ENCODE results near the gene CTNNA3. TPM values are rescaled to one million over a fixed set of nuclear protein-coding genes. Genes with fewer than 3 reads are reported as not detected.
"Not testable (repeated sequence)": the region's sequence is repeated elsewhere in the genome, so short reads cannot be mapped to it uniquely, and the experiment has no call there.

The CTNNA3 gene
- total RNA-seq, 1 experiment from 2014 or later = 0.02 TPM

DNA sequence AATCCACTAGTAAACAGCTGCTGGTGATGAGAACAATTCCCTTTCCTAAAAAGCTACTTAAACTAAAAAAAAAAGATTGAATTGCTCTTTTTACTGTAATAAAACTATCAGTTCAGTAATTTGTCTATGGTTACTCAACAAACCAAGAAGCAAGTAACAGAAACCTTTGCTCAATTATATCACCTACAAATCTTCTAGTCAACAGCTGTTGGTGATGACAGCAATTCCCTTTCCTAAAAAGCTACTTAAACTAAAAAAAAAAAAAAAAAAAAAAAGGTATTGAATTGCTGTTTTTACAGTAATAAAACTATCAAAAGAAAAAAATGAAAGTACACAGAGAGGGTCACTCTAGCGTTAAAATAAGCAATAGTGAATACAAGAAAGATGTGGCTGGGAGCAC lies 158.1 kb downstream of the CTNNA3 start:
- Mint-ChIP-seq H3K4me1 (ENCODE audit: insufficient read depth, unreplicated experiment) (no peaks in the 10 kb centered on the region), H3K27ac (ENCODE audit: low read depth, unreplicated experiment) (no peak overlapping the region), H3K4me3 (ENCODE audit: unreplicated experiment) (no peak overlapping the region), H3K27me3 (ENCODE audit: insufficient read depth, unreplicated experiment) (peaks cover 51% of the 10 kb centered on the region), H3K9me3 (ENCODE audit: unreplicated experiment) (no peaks in the 10 kb centered on the region), H3K36me3 (ENCODE audit: insufficient read depth, unreplicated experiment) (no peaks in the 10 kb centered on the region)
- ChIA-PET CTCF (interaction anchor here (1.2 to 1.3 kb wide), 2 partner anchors 16 to 242 kb away, joined by 3 read pairs; no protein-coding TSS in a partner anchor), POLR2A (no interaction called here)
- no peak for DNase-seq (ENCODE audit: unreplicated experiment)
- TF ChIP-seq, protein P1, sequence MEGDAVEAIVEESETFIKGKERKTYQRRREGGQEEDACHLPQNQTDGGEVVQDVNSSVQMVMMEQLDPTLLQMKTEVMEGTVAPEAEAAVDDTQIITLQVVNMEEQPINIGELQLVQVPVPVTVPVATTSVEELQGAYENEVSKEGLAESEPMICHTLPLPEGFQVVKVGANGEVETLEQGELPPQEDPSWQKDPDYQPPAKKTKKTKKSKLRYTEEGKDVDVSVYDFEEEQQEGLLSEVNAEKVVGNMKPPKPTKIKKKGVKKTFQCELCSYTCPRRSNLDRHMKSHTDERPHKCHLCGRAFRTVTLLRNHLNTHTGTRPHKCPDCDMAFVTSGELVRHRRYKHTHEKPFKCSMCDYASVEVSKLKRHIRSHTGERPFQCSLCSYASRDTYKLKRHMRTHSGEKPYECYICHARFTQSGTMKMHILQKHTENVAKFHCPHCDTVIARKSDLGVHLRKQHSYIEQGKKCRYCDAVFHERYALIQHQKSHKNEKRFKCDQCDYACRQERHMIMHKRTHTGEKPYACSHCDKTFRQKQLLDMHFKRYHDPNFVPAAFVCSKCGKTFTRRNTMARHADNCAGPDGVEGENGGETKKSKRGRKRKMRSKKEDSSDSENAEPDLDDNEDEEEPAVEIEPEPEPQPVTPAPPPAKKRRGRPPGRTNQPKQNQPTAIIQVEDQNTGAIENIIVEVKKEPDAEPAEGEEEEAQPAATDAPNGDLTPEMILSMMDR (IDR thresholded peaks at IDR 0.05; ENCODE audit: unreplicated experiment) = no peak
- intact Hi-C loops (cut with micrococcal nuclease) = no loop called here
- BruUV-seq (replicated peaks) = no TSS peak

DNA sequence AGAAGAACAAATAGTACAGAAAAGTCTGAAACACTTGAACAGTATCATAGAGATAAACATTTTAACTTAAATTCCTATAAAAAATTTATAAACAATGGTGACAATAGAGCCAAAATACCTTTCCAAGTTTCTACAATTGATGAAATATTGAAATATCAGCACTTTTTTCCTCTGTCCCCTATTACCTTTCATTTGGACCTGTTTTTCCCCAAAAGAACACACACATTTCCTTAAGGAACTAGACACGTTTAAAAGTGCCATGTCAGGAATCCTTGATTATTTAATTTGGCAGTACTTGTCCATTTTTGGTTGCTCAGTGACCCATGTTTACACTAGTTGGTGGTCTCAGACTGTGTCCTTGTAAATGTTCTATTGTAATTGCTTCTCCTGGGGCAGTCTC lies 162.6 kb downstream of the CTNNA3 start:
- Mint-ChIP-seq H3K27ac (ENCODE audit: low read depth, unreplicated experiment) (no peak overlapping the region), H3K9me3 (ENCODE audit: unreplicated experiment) (no peaks in the 10 kb centered on the region), H3K27me3 (ENCODE audit: insufficient read depth, unreplicated experiment) (peaks cover 45% of the 10 kb centered on the region), H3K4me3 (ENCODE audit: unreplicated experiment) (no peak overlapping the region), H3K36me3 (ENCODE audit: insufficient read depth, unreplicated experiment) (no peaks in the 10 kb centered on the region), H3K4me1 (ENCODE audit: insufficient read depth, unreplicated experiment) (no peaks in the 10 kb centered on the region)
- ChIA-PET CTCF (interaction anchor here (3.9 kb wide), 1 partner anchor 12 kb away, joined by 19 read pairs; no protein-coding TSS in a partner anchor), POLR2A (no interaction called here)
- no TSS peak for BruUV-seq (replicated peaks)
- TF ChIP-seq, protein P1 (IDR thresholded peaks at IDR 0.05; ENCODE audit: unreplicated experiment) = no peak
- intact Hi-C loops (cut with micrococcal nuclease) = no loop called here
- DNase-seq (ENCODE audit: unreplicated experiment) = no peak

DNA sequence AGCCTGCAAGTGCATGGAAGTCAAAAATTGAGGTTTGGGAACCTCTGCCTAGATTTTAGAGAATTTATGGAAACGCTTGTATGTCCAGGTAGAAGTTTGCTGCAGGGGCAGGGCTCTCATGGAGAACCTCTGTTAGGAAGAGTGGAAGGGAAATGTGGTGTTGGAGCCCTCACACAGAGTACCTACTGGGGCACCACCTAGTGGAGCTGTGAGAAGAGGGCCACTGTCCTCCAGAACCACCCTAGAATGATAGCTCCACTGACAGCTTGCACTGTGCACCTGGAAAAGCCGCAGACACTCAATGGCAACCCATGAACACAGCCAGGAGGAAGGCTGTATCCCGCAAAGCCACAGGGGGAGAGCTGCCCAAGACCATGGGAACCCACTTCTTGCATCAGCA lies 165.0 kb downstream of the CTNNA3 start:
- DNase-seq (ENCODE audit: unreplicated experiment); intact Hi-C loops (cut with micrococcal nuclease): not testable (repeated sequence)
- CTCF ChIA-PET = interaction anchor here (1.7 kb wide), 1 partner anchor 249 kb away, joined by 5 read pairs; no protein-coding TSS in a partner anchor

DNA sequence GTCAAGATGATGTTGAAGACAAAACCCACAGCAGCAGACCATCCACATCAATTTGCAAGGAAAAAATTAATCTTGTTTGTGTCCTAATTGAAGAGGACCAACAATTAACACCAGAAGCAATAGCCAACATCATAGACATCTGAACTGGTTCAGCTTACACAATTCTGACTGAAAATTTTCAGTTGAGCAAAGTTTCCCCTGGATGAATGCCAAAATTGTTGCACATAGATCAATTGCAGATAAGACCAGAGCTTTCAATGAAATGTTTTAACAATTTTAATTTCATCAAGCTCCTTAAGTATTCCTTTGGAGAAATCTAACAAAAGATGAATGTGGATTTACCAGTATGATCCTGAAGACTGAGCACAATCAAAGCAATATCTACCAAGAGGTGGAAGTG lies 168.6 kb downstream of the CTNNA3 start:
- BruUV-seq (replicated peaks) = no TSS peak
- no peaks in the 10 kb centered on the region for H3K9me3 Mint-ChIP-seq (ENCODE audit: unreplicated experiment)
- no peaks in the 10 kb centered on the region for H3K36me3 Mint-ChIP-seq (ENCODE audit: insufficient read depth, unreplicated experiment)
- peaks cover 30% of the 10 kb centered on the region for H3K27me3 Mint-ChIP-seq (ENCODE audit: insufficient read depth, unreplicated experiment)
- ChIA-PET CTCF (no interaction called here), POLR2A (no interaction called here)
- TF ChIP-seq, protein P1 (IDR thresholded peaks at IDR 0.05; ENCODE audit: unreplicated experiment) = no peak
- H3K27ac Mint-ChIP-seq (ENCODE audit: low read depth, unreplicated experiment) = no peak overlapping the region
- H3K4me3 Mint-ChIP-seq (ENCODE audit: unreplicated experiment) = no peak overlapping the region
- intact Hi-C loops (cut with micrococcal nuclease) = no loop called here
- DNase-seq (ENCODE audit: unreplicated experiment) = no peak
- H3K4me1 Mint-ChIP-seq (ENCODE audit: insufficient read depth, unreplicated experiment) = no peaks in the 10 kb centered on the region

More for the DNA sequence above, 165.0 kb downstream of the CTNNA3 start:
- BruUV-seq (replicated peaks); H3K27ac Mint-ChIP-seq (ENCODE audit: low read depth, unreplicated experiment); H3K4me3 Mint-ChIP-seq (ENCODE audit: unreplicated experiment); H3K4me1 Mint-ChIP-seq (ENCODE audit: insufficient read depth, unreplicated experiment); H3K36me3 Mint-ChIP-seq (ENCODE audit: insufficient read depth, unreplicated experiment); H3K9me3 Mint-ChIP-seq (ENCODE audit: unreplicated experiment): not testable (repeated sequence)
- peaks cover 38% of the 10 kb centered on the region for H3K27me3 Mint-ChIP-seq (ENCODE audit: insufficient read depth, unreplicated experiment)
- POLR2A ChIA-PET = interaction anchor here (0.6 kb wide), 1 partner anchor 1600 kb away, joined by 4 read pairs; no protein-coding TSS in a partner anchor

DNA sequence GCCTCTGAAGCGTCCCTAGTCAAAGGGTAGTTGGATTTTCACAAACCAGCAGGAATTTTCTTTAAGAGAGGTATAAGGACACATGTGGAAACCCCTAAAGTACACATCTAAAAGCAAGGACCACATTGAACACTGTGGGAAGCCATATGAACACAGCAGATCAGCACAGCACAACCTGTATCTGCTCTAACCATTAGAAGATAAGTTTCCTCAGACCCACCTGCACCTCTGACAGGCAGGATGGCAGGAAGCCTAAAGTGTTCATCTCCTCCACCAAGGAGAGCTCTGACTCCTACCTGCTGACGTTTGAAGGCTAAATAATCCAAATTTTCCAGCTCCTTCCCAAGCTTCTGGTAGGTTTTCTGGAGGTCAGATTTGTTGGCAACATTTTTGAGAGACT lies 174.4 kb downstream of the CTNNA3 start:
- H3K4me1 Mint-ChIP-seq (ENCODE audit: insufficient read depth, unreplicated experiment) = no peaks in the 10 kb centered on the region
- no peaks in the 10 kb centered on the region for H3K9me3 Mint-ChIP-seq (ENCODE audit: unreplicated experiment)
- no peak for DNase-seq (ENCODE audit: unreplicated experiment)
- H3K27ac Mint-ChIP-seq (ENCODE audit: low read depth, unreplicated experiment) = no peak overlapping the region
- TF ChIP-seq, protein P1 (IDR thresholded peaks at IDR 0.05; ENCODE audit: unreplicated experiment) = no peak
- POLR2A ChIA-PET = no interaction called here
- CTCF ChIA-PET = interaction anchor here (0.5 to 3.6 kb wide), 22 partner anchors 11 to 807 kb away, joined by 3 to 19 read pairs (median 4); no protein-coding TSS in a partner anchor
- H3K27me3 Mint-ChIP-seq (ENCODE audit: insufficient read depth, unreplicated experiment) = peaks cover 25% of the 10 kb centered on the region
- no peak overlapping the region for H3K4me3 Mint-ChIP-seq (ENCODE audit: unreplicated experiment)
- no peaks in the 10 kb centered on the region for H3K36me3 Mint-ChIP-seq (ENCODE audit: insufficient read depth, unreplicated experiment)
- no TSS peak for BruUV-seq (replicated peaks)
- intact Hi-C loops (cut with micrococcal nuclease) = loop anchor here (2.0 to 5.0 kb wide), 2 partner anchors 214 to 591 kb away; no protein-coding TSS in a partner anchor
